Heart right ventricle (tissue), 16 donors: ENCODE measurements around the gene USP31. TPM values are rescaled to one million over a fixed set of nuclear protein-coding genes. Genes with fewer than 3 reads are reported as not detected.

Experiments
- ATAC-seq, 8 donors: fragments of 200-7000 bp; cut with Tn5 transposase; one replicate each; pipeline ENCODE4 v1.9.1; 2020; ENCODE audit warnings: mild to moderate bottlenecking in 8 of 8, moderate library complexity in 8 of 8, moderate number of reproducible peaks in 1 of 8
- DNase-seq, 2 donors: peaks; one replicate each; pipeline ENCODE4 v3.0.0-alpha.2; 2020
- H3K27ac ChIP-seq, 10 donors: fragments of 200-600 bp; sonication (generic) in 2 of 10; one replicate each; pipeline versions ENCODE4 v1.5.0 to v1.8.0; 2020 to 2022; ENCODE audit warnings: mild to moderate bottlenecking in 3 of 10
- H3K27me3 ChIP-seq, 7 donors: fragments of 200-600 bp; one replicate each; pipeline ENCODE4 v1.8.0; 2021 to 2022; ENCODE audit warnings: mild to moderate bottlenecking in 2 of 7
- H3K36me3 ChIP-seq, 9 donors: fragments of 200-600 bp; sonication (generic) in 1 of 9; one replicate each; pipeline versions ENCODE4 v1.5.0 to v1.8.0; 2020 to 2022; ENCODE audit warnings: mild to moderate bottlenecking in 2 of 9
- H3K4me1 ChIP-seq, 9 donors: fragments of 200-600 bp; sonication (generic) in 1 of 9; one replicate each; pipeline versions ENCODE4 v1.5.0 to v1.8.0; 2020 to 2022; ENCODE audit warnings: mild to moderate bottlenecking in 4 of 9
- H3K4me3 ChIP-seq, 10 donors: fragments of 200-600 bp; sonication (generic) in 2 of 10; one replicate each; pipeline versions ENCODE4 v1.5.0 to v1.8.0; 2020 to 2022; ENCODE audit warnings: mild to moderate bottlenecking in 7 of 10, moderate library complexity in 2 of 10
- H3K9me3 ChIP-seq, 11 donors: fragments of 200-600 bp in 10 of 11; sonication (generic) in 2 of 11; one replicate each; pipeline versions ENCODE4 v1.5.0 to v1.8.0; 2013 to 2022; ENCODE audit warnings: mild to moderate bottlenecking in 2 of 11, control low read depth in 1 of 11, moderate library complexity in 1 of 11
- CTCF ChIP-seq, 9 donors: fragments of 200-600 bp; sonication (generic) in 2 of 9; IDR thresholded peaks; one replicate each; pipeline versions ENCODE4 v1.5.0 to v1.8.0; 2021 to 2022; ENCODE audit warnings: antibody characterized with exemption in 9 of 9, mild to moderate bottlenecking in 5 of 9, moderate library complexity in 1 of 9
- WGBS, 2 donors: extraction: QIAGEN DNeasy Blood & Tissue Kit; methylation state at CpG; one replicate each; pipeline ENCODE4 v1.1.7; 2013; ENCODE audit warnings: inconsistent platforms in 1 of 2; 5-methylcytosine and 5-hydroxymethylcytosine counted together
- intact Hi-C, 10 donors: fragments of 100-400 bp; cut with DNase I; formaldehyde crosslinking; loops; one replicate each; pipeline versions ENCODE4 v1.11.1 to v1.14.2; 2022
- polyA plus RNA-seq, 2 donors: library from polyadenylated mRNA; stranded (reverse); fragments of 200-250 nt; gene quantifications; one replicate each; pipeline ENCODE4 v1.2.3, GENCODE V29; 2013
- total RNA-seq, 10 donors: library from RNA; stranded (reverse); fragmentation: NEBNext Ultra II Directional in 3 of 10; extraction: Animal tissue kit (Norgen Biotek cat#: 25700) in 3 of 10; gene quantifications; one replicate each; pipeline versions ENCODE4 v1.2.1 to v1.2.4, GENCODE V29; 2021 to 2023
- donor health status: Arrhythmogenic right ventricular cardiomyopathy.
- donor health status: ischemic (EF 13 %, LVEDD 7.1; RV severe dilation, severe dysfunction).
- donor health status: healthy with polysubstance abuse.
- donor health status: DM: no; HTN: yes; CAD: no.
- donor health status: DM: no; HTN: no; CAD: no.
- donor health status: ischemic (EF 25% LVEDD 6.9; RV normal size, moderate dysfunction).
- donor health status: ischemic (EF 25% LVEDD 5.7; RV mildly dilated, moderate dysfunction).
- donor health status: healthy.
- donor health status: DM: yes; HTN: yes; CAD: no.
- donor health status: Ischemic cardiomyopathy.
- donor health status: ischemic (EF 35%, LVEDD 5.7; RV mildly dilated, moderate dysfunction).
- donor health status: nonischemic (EF 11% LVEDD 7.7; RV severe dilation, severe dysfunction).
- donor health status: DM: yes; HTN: yes; CAD: no.
- donor health status: PGD.
- donor health status: ischemic (EF 29% LVEDD 5.4; RV normal size, mild dysfunction).
- donor health status: nonischemic (EF 23%, LVEDD 6.1; RV moderate dilation, normal function).

The USP31 gene
- total and polyA plus RNA-seq, 12 donors: 8.9 to 32.1 (median 22.4) TPM

GRCh38 chr16:23137256-23137655 is 12.0 kb downstream of the USP31 start:
- intact Hi-C loops: no loop called here
- Histone ChIP-seq H3K27ac (no peak overlapping the region), H3K27me3 (no peaks in the 10 kb centered on the region), H3K9me3 (peaks cover 0 to 41% (median 8%) of the 10 kb centered on the region in 11 donors), H3K36me3 (no peaks in the 10 kb centered on the region), H3K4me3 (no peak overlapping the region), H3K4me1 (peaks cover 0 to 59% (median 33%) of the 10 kb centered on the region in 9 donors)
- no peak for TF ChIP-seq CTCF (IDR thresholded peaks at IDR 0.05)
- ATAC-seq (no peak), DNase-seq (no peak)
- 91 to 95% methylated on average over 2 of the region's 2 CpGs for WGBS, 2 donors

DNA sequence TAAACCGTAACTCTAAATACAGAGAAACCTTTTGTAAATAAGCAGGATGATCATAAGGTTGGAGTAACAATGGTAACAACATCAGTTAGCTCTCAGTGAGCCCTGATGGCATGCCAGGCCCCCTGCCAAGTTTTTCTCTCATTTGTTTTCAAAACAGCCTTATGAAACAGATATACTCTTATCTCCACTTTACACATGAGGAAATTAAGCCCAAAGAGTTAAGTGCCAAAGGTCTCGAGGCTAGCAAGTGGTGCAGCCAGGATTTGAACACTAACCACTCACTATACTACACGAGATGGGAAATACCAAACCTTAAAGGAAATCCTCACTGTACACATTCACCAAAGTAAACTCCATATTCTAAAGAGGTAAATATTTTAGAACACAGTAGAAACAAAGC is 15.0 kb downstream of the USP31 start:
- WGBS, 2 donors: 16 to 24% methylated on average over 3 of the region's 3 CpGs
- peaks cover 0 to 59% (median 36%) of the 10 kb centered on the region in 9 donors for H3K4me1 ChIP-seq
- no peaks in the 10 kb centered on the region for H3K36me3 ChIP-seq
- intact Hi-C loops: loop anchor here in 3 of 10 donors (5.0 kb wide), 2 partner anchors 52 to 62 kb away; no protein-coding TSS in a partner anchor
- TF ChIP-seq CTCF (IDR thresholded peaks at IDR 0.05): no peak
- DNase-seq (peak; percentile 58 to 67), ATAC-seq (peak in 6 of 8 donors; percentile 41 to 72 (median 54))
- H3K4me3 ChIP-seq: no peak overlapping the region
- H3K27ac ChIP-seq: peak overlapping the region in 6 of 10 donors; percentile 5 to 91 (median 84)
- H3K9me3 ChIP-seq: peaks cover 0 to 40% (median 8%) of the 10 kb centered on the region in 11 donors
- no peaks in the 10 kb centered on the region for H3K27me3 ChIP-seq

- Histone ChIP-seq H3K27me3 (no peaks in the 10 kb centered on the region), H3K27ac (peak overlapping the region; percentile 64 to 91 (median 82)), H3K9me3 (peaks cover 0 to 30% (median 8%) of the 10 kb centered on the region in 11 donors), H3K4me1 (peaks cover 0 to 66% (median 36%) of the 10 kb centered on the region in 9 donors), H3K4me3 (peak overlapping the region in 9 of 10 donors; percentile 1 to 49 (median 26)), H3K36me3 (no peaks in the 10 kb centered on the region)
- WGBS, 2 donors: 13 to 34% methylated on average over 11 of the region's 11 CpGs
- intact Hi-C loops: loop anchor here in 3 of 10 donors (5.0 kb wide), 2 partner anchors 51 to 61 kb away; no protein-coding TSS in a partner anchor
- DNase-seq (peak; percentile 40 to 42), ATAC-seq (peak; percentile 30 to 88 (median 74))
- no peak for TF ChIP-seq CTCF (IDR thresholded peaks at IDR 0.05)
These were observed 16.3 kb downstream of the USP31 start for GRCh38 chr16:23132775-23133463.

DNA sequence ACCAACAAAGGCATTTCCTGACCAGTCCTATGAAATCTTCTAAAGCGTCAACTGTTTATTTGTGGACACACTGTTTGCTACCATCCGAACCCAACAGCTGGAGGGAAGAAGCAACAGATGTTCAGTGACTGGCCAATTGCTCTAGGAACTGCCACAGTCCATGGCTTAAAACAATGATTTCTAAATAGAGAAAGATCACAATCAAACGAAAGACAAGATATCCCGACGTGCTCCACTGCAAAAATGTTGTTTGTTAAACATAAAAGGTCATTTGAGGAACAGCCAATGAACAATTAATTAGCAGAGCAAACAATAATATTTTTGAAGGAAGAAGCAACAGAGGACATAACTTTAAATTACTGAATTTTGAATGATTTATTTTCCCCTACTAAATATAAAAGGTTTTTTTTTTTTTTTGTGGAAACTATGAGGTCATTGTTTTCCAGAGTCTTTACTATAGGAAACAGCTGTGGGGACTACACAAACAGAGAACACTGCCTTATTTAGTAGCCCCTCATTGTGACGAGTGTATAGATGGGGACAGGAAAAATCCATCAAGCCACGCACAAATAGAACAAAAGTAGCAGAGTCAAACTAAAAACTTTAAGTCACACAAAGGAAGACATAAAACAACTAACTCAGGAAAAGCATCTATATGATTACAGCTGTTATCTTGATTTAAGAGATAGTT is 17.2 kb downstream of the USP31 start:
- peak in 6 of 8 donors; percentile 67 to 88 (median 78) for ATAC-seq
- peak overlapping the region; percentile 64 to 91 (median 82) for H3K27ac ChIP-seq
- H3K9me3 ChIP-seq: peaks cover 0 to 22% (median 5%) of the 10 kb centered on the region in 11 donors
- no peaks in the 10 kb centered on the region for H3K27me3 ChIP-seq
- TF ChIP-seq CTCF (IDR thresholded peaks at IDR 0.05): no peak
- peaks cover 0 to 67% (median 36%) of the 10 kb centered on the region in 9 donors for H3K4me1 ChIP-seq
- no peaks in the 10 kb centered on the region for H3K36me3 ChIP-seq
- H3K4me3 ChIP-seq: peak overlapping the region in 6 of 10 donors; percentile 15 to 49 (median 30)
- 18 to 20% methylated on average over 7 of the region's 7 CpGs for WGBS, 2 donors
- intact Hi-C loops: loop anchor here in 3 of 10 donors (5.0 kb wide), 2 partner anchors 50 to 60 kb away; no protein-coding TSS in a partner anchor
- no peak for DNase-seq
